HFFc6 (cell line): Measurements from ENCODE around the gene GLRX2. TPM values are rescaled to one million over a fixed set of nuclear protein-coding genes. Genes with fewer than 3 reads are reported as not detected.
"Not testable (repeated sequence)": the region's sequence is repeated elsewhere in the genome, so short reads cannot be mapped to it uniquely, and the experiment has no call there.

Source experiments
- DNase-seq: peaks from one replicate; pipeline ENCODE4 v3.0.0-alpha.2; 2018
- H3K27ac Mint-ChIP-seq: 2 replicates; pipeline ENCODE4 v1.8.0; 2020; ENCODE audit warnings: mild to moderate bottlenecking, mixed read lengths
- H3K27me3 Mint-ChIP-seq: 2 replicates; pipeline ENCODE4 v1.8.0; 2021; ENCODE audit warnings: mild to moderate bottlenecking, moderate library complexity, mixed read lengths; ENCODE audit not compliant: insufficient read depth
- H3K36me3 Mint-ChIP-seq: 2 replicates; pipeline ENCODE4 v1.8.0; 2021; ENCODE audit warnings: low read depth, mixed read lengths
- H3K4me1 Mint-ChIP-seq: 2 replicates; pipeline ENCODE4 v1.8.0; 2020; ENCODE audit warnings: low read depth, mixed read lengths
- H3K4me3 Mint-ChIP-seq: 2 replicates; pipeline ENCODE4 v1.8.0; 2020; ENCODE audit warnings: mild to moderate bottlenecking, moderate library complexity, mixed read lengths
- H3K9me3 Mint-ChIP-seq: 2 replicates; pipeline ENCODE4 v1.8.0; 2020; ENCODE audit warnings: mild to moderate bottlenecking, mixed read lengths
- CTCF ChIP-seq: fragments of 200-600 bp; sonication (generic); IDR thresholded peaks from 2 replicates; pipeline ENCODE4 v1.5.0; 2021; ENCODE audit warnings: antibody characterized with exemption, mild to moderate bottlenecking
- microRNA-seq: library from miRNA; unstranded; fragments of <30 nt; microRNA quantifications from one replicate; pipeline ENCODE4, GENCODE V29; 2019
- total RNA-seq, 6 experiments: library from RNA; stranded (reverse); fragmentation: NEBNext Ultra II Directional; extraction: Animal tissue kit (Norgen Biotek cat#: 25700); gene quantifications; 2 replicates in 1 of 6; 3 replicates in 5 of 6; pipeline ENCODE4 v1.2.3, GENCODE V29; 2021

Gene GLRX2
- total RNA-seq, 6 experiments from 2014 or later: 32.8 to 39.1 (median 34.7) TPM

- H3K9me3 Mint-ChIP-seq: no peaks in the 10 kb centered on the region
- H3K27me3 Mint-ChIP-seq: peaks cover 9% of the 10 kb centered on the region
- peaks cover 19% of the 10 kb centered on the region for H3K36me3 Mint-ChIP-seq
- peak overlapping the region; percentile 96 for H3K27ac Mint-ChIP-seq
- peak overlapping the region; percentile 97 for H3K4me3 Mint-ChIP-seq
- peaks cover 50% of the 10 kb centered on the region for H3K4me1 Mint-ChIP-seq
- no peak for TF ChIP-seq CTCF
- DNase-seq: no peak
Measured at GRCh38 chr1:193060115-193060403, 45.2 kb downstream of the GLRX2 start.

GRCh38 chr1:193059282-193060114 lies 45.7 kb downstream of the GLRX2 start, which contains the start of the genes RO60 and UCHL5:
RO60 (plus strand) TSS chr1:193059612; CDS start chr1:193069055, 9,443 bp downstream.
UCHL5 (minus strand) TSS chr1:193059360; CDS start chr1:193059260, 100 bp downstream.
- H3K9me3 Mint-ChIP-seq: no peaks in the 10 kb centered on the region

GRCh38 chr1:193058529-193059281 lies 46.5 kb downstream of the GLRX2 start:
- Mint-ChIP-seq H3K27ac (peak overlapping the region; percentile 96), H3K27me3 (peaks cover 9% of the 10 kb centered on the region; the same call in 1 of the 2 replicates), H3K9me3 (no peaks in the 10 kb centered on the region), H3K4me1 (peaks cover 49% of the 10 kb centered on the region), H3K36me3 (peaks cover 17% of the 10 kb centered on the region), H3K4me3 (peak overlapping the region; percentile 97)
- peak; percentile 27 for DNase-seq
- no peak for TF ChIP-seq CTCF

More at GRCh38 chr1:193059282-193060114, 45.7 kb downstream of the GLRX2 start, which contains the start of the genes RO60 and UCHL5:
- Mint-ChIP-seq H3K4me3 (peak within 1 kb of the TSS; percentile 97), H3K27ac (peak within 1 kb of the TSS; percentile 96), H3K36me3 (peaks cover 19% of the 10 kb centered on the region), H3K27me3 (peaks cover 9% of the 10 kb centered on the region), H3K4me1 (peaks cover 50% of the 10 kb centered on the region)
- DNase-seq: peak; percentile 99
- TF ChIP-seq CTCF: no peak

GRCh38 chr1:193054169-193054675 lies 51.0 kb downstream of the GLRX2 start:
- Mint-ChIP-seq H3K9me3 (no peaks in the 10 kb centered on the region), H3K4me1 (peaks cover 24% of the 10 kb centered on the region), H3K27me3 (peaks cover 3% of the 10 kb centered on the region; the same call in 1 of the 2 replicates), H3K4me3 (no peak overlapping the region), H3K27ac (no peak overlapping the region), H3K36me3 (no peaks in the 10 kb centered on the region)
- DNase-seq: no peak
- TF ChIP-seq CTCF: no peak

- H3K4me1 Mint-ChIP-seq, H3K27ac Mint-ChIP-seq, H3K9me3 Mint-ChIP-seq, H3K4me3 Mint-ChIP-seq, DNase-seq, H3K27me3 Mint-ChIP-seq, H3K36me3 Mint-ChIP-seq: not testable (repeated sequence)
Measured at GRCh38 chr1:193048913-193049312, 56.3 kb downstream of the GLRX2 start.

Small RNA genes lying within 50 kb of the gene (microRNA-seq; reads per million reads assigned to microRNA genes)
- not detected for gene MIR1278

Other genes starting within 250 kb of the GLRX2 start
- 10 to 100 TPM; 24.1 to 34.1 (median 29.4) TPM for gene UCHL5, start 46.1 kb downstream of the GLRX2 start, total RNA-seq
- gene RO60, start 45.8 kb downstream of the GLRX2 start, total RNA-seq: 10 to 100 TPM; 59.7 to 79.0 (median 61.8) TPM
- 10 to 100 TPM; 62.8 to 71.6 (median 65.2) TPM for gene CDC73, start 16.6 kb upstream of the GLRX2 start, total RNA-seq
- gene B3GALT2, start 81.2 kb upstream of the GLRX2 start, total RNA-seq: under 1 TPM; 0.37 to 0.95 (median 0.62) TPM